Measurements from ENCODE around the gene CDKN2B.
"Not testable (repeated sequence)": the region's sequence is repeated elsewhere in the genome, so short reads cannot be mapped to it uniquely, and the experiment has no call there.

The CDKN2B gene, protein sequence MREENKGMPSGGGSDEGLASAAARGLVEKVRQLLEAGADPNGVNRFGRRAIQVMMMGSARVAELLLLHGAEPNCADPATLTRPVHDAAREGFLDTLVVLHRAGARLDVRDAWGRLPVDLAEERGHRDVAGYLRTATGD

DNA sequence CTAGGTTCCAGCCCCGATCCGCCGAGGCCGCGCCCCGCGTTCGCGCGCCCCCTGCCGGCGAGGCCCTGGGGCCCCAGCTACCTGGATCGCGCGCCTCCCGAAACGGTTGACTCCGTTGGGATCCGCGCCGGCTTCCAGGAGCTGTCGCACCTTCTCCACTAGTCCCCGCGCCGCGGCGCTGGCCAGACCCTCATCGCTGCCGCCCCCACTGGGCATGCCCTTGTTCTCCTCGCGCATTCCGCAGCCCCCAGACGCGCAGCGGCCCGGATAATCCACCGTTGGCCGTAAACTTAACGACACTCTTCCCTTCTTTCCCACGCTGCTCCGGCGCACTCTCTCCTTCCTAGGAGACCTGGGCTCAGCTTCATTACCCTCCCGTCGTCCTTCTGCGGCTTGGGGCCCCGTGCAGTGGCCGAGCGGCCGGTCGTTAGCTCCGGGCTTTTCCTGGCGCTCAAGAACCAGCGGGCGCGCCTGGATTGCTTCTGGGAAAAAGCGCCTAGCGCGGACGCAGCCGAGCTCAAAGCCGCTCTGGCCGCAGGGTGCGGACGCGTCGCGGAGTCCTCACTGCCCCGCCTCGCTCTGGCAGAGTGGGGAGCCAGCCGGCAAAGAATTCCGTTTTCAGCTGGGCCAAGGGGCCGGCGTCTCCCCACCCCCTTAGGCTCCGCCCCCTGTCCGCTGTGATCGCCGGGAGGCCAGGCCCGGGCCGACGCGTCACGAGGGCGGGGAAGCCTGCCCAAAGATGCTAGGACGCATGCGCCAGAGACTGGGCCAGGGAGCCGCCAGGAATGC is at the start of gene CDKN2B:
CDKN2B (minus strand) TSS at position 589 of the 789 bp plus-strand sequence; CDS start at position 237, 352 bp downstream.
- DNase-seq: peak; percentile 97

DNA sequence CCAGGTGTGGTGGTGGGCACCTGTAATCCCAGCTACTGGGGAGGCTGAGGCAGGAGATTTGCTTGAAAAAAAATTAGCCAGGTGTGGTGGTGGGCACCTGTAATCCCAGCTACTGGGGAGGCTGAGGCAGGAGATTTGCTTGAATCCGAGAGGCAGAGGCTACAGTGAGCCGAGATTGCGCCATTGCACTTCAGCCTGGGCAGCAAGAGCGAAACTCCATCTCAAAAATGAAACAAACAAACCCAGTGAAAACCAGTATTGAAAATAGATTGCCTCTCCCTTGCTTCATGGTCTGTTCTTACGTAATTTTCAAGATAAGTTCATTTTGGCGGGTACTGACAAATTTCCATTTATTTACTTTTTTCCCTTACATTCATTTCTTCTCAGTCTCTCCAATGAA is 48.9 kb upstream of the CDKN2B start:
- not testable (repeated sequence) for DNase-seq

DNA sequence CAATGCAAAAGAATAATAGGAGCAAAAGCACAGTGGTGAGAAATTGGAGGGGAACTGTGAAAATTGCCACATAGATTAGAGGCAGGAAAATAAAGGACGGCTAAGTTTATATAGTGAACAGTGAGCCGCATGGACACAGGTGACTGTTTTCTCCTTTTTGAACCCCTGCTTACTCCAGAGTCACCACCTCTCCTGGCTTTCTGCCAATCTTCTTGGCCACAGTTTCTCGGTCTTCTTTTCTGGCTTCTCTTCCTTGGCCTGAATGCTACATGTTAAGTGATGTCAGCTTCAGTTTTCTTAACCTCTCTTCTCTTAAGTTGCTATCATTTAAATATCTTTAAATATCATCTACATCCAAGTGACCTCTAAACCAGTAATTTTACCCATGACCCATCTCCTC is 47.3 kb upstream of the CDKN2B start:
- no peak for DNase-seq

DNA sequence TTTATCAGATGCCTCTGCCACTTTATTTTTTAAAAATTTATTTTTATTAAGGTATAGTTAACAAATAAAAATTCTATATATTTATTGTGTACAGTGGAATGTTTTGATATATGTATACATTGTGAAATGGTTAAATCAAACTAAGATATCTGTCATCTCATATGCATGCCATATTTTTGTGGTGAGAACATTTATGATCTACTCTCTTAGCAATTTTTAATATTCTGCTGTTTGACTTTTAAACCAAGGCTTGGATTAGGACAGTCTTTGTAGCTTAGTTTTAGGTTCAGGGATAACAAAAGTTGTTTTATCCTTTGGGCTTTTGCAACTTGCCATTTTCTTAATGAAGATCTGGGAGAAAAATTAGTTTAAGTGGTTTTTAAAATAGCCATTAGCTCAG is 46.0 kb upstream of the CDKN2B start:
- no peak for DNase-seq

DNA sequence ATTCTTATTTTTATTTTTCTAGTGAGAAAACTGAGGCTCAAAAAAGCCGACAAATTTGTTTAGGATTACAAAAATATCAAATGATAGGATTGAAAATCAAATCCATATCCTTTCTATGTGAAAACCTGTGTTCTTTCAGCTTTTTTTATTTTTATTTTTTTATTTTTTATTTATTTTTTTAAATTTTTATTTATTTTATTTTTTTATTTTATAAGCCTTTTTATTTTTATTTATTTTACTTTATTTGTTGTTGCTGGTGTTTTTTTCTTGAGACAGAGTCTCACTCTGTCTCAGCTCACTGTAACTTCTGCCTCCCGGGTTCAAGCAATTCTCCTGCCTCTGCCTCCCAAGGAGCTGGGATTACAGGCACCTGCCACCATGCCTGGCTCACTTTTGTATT is 45.4 kb upstream of the CDKN2B start:
- no peak for DNase-seq

DNA sequence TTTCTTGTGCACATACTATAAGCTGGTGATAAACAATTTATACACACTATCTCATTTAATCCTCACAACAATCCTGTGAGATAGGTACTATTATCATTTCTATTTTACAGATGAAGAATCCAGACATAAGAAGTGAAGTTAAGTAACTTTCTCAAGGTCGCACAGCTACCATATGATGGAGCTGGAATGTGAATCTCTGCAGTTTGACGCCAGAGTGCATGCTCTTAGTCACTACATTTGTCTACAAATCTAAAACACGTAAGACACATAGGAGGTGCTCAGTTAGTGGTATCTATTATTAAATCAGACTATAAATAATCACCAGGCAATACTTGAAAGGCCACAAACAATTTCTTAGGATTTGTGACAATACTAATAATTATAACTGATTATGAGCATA is 45.0 kb upstream of the CDKN2B start:
- DNase-seq: no peak

DNA sequence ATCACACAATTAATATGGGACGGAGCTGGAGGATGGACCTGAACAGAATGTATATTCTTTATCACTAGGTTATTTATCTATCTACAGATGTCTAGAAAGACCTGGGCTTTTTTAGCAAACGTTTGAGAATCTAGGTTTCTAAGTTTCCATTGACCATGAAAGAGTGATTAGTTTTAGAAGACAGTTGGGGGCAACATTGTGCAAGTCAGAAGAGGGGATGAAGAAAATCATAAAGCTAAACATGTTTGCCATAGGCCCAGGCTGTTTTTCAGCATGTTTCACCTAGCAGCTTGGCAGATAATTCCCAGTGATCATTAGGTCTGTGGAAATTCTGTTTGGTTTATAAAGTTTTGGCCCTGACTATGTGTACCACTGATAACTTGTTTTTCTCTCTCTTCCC is 44.1 kb upstream of the CDKN2B start:
- DNase-seq: no peak

DNA sequence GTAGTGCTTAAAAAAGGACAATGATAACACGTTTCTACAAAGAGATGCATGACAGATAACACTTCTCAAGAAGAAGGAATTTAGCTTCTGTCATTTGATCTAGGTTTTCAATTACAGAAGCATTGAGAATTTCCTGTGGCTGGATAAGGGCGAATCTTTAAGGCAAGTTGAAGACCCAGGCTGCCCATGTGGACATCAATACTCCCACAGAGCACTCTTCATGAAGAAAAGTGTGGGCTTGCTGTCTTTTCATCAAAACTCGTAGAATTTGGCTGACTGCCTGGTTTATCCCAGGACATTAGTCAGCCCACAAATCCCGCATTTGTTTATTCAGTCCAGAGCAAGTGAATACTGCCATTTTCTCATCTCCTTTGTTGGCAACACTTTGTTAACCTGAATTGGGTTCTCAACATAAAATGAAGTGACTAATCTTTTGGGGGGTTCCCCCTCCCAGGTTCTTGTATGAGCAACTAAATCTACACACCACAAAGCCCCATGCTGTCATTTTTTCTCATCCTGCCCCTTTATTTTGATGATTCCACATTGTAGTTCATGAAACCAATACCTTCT is 43.4 kb upstream of the CDKN2B start:
- DNase-seq: no peak

DNA sequence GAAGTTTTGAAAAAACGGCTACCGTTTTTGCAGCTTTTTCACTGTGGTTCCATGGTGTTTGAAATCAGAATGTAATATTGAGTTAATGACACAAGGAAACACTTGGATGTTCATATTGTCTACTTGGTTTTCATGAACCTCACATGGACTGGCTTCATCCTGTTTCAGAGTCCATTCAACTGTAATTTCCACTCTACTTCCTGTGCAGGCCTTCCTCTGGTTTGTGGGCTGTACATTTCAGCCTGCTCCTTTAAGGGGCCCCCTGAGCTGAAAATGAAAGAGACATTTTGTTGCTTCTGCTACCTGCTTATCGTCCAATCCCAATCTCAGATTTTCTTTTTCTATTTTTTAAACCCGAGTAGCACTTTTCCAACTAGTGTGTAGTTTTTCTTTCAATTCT is 41.8 kb upstream of the CDKN2B start:
- DNase-seq: no peak

DNA sequence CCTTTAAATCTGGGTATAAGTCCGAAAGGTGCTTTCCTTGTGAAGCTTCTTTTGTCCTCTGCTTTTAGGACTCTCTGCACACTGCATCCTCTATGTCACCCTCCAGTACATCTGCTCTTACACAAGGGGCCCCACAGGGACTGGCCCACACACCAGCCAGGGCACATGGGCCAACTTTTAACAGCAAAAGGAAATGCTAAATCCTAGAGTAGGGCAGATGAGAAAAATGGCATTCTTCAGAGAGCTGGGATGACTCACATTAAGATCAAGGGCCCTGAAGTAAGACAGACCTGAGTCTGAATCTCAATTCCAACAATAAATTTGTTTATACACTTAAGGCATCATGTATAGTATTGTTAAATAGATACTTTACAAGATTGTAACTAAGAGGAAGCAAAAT is 40.3 kb upstream of the CDKN2B start:
- no peak for DNase-seq

DNA sequence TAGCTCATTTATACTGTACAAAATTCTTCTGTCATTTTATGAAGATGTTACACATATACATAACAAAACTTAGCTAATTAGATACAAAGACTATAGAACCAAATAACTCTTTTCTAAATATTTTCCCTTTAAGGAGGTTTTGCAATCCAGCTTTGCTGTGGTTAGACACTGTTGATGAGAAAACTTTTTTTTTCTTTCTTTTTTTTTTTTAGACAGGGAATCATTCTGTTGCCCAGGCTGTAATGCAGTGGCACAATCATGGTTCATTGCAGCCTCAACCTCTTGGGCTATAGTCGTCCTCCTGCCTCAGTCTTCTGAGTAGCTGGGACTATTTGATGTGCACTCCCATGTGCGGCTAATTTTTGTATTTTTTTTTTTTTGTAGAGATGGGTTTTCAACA is 38.5 kb upstream of the CDKN2B start:
- no peak for DNase-seq

DNA sequence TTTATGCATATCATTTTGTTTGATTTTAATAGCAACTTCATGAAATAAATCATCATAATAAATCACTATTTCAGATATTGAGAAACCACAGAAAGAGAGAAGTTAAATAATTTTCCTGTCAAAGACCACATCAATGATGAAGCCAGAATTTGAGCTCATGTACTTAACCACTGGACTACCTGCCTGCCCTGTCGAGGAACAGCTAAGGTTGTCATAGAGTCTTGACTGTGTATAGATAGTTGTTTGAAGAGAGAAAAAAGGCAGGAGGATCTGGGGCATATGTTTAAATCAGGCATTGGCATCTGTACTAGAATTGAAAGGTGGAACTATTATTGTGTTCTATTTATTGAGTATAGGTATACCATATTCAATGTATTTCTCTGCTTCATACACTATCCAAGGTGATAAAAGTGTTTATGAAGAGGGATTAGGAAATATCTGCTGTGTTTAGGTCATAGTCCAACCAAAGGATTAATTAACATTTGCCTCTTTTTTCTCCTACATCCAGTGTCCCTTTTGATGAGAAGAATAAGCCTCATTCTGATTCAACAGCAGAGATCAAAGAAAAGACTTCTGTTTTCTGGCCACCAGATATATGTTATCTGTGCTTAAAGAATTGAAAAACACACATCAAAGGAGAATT is 37.3 kb upstream of the CDKN2B start:
- DNase-seq: no peak

DNA sequence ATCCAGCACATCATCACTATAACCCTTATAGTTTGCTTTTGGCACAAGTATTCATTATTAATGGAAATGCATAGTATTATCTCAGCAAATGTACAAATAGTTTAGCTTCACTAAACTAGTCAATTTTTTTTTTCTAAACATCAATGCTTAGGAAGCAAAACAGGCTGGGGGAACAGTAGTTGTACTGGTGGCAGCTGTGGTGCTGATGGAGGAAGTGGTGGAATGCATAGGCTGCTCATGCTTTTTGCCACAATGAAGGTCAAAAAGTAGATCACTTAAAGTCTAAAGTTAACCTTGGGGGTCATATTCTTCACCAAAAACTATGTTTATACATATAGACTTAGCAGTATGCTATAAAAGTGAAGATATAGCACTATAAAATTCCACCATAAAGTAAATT is 36.3 kb upstream of the CDKN2B start:
- DNase-seq: no peak

DNA sequence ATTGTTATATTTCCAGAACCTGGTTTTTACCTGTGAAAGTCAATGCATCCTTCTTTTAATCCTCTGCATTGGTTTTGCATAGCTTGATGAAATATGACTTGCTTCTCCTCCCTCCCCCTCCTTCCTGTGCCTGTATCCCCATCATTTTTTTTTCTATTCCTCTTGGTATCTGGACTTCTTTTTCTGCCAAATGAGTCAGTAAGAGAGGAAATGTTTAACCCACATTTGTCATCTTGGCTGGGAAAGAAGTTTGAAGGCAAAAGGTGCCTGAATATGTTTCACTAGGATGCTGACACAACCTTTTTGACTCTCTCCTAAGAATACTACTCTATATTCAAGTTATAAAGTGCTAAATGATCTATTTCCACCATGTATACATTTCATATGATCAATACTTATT is 35.5 kb upstream of the CDKN2B start:
- no peak for DNase-seq

DNA sequence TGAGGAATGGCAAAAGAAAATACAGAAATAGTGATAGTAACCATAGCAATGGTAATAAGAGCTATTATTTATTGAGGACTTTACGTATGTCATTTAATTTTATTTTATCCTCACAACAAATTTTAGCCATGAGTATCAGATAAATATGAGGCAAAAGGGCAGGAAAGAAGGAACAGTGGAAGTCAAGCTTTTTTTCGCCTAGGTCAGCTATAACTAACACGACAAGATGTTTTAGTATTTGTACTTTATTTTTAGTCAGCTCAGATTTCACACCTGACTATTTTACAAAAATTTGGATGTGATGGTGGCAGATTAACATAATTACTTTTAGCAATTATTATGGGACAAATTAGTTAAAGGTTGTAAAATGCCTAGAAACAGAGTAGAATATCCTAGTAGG is 34.8 kb upstream of the CDKN2B start:
- no peak for DNase-seq

DNA sequence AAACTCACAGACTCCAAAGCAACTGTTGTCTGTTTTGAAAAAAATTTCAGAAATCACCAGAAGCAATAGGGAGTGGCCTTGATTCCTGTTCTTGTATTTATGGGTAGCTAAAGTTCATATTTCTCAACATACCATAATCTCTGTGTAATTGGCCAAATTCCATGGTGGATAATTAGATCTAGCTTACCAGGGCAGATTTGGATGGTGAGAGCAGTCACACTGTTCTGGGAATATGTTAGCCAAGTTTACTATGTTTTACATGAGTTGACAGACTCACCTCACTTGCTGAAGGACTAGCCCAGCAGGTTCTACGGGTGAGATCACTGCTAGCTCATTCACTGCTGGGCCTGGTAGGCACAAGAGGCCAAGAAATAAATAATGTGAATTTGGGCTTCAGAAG is 32.7 kb upstream of the CDKN2B start:
- DNase-seq: no peak

DNA sequence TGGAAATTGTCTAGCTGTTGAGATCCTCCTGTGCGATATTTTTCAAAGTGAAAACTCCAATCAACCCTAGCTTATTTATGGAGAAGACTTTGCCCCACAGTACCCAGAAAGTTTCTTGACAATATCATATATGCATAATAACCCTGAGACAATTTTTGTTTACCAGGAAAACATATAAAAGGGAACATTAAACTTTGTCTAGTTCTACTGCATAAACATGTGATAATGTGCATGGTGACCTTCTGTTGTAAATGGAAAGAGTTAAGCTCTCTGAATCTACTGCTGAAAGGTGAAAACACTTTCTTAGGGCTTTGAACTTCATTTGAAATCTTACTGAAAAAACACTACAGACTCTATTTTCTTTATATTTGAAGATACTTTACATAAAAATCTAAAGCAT is 32.2 kb upstream of the CDKN2B start:
- DNase-seq: no peak

DNA sequence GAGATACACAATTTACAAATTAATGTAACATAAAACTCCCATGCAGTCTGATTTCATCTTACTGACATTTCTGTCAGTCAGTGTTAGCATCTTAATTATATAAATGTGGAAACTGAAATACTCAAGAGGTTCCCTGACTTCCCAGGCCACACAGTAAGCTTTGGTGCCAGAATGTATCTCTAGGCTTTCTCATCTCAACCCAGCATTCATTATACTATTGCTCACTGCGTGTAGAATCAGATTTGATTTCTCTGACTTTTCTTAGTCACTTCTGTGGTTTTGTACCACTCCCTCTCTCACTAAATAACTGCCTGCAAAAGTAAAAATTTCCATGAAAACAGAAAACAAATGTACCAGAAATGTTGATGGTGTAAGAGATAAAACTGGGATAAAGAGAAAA is 31.7 kb upstream of the CDKN2B start:
- DNase-seq: no peak

DNA sequence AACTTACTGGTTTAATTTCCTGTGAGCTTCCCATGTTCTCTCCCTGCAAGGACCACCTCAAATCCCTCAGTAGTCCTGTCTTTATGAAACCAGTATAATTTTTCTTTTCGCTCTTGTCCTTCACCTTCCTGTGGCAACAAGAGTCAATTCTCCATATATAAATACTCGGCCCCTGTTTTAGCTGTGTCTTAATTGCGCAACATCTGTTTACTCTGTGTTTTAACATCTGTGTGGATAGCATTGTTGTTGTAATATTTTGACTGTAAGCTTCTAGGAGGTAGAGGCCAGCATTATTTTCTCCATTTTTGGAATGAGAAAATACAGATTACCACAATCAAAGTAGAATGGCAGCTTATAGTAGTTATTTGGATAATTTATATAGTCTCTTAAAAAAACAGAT is 30.2 kb upstream of the CDKN2B start:
- no peak for DNase-seq

DNA sequence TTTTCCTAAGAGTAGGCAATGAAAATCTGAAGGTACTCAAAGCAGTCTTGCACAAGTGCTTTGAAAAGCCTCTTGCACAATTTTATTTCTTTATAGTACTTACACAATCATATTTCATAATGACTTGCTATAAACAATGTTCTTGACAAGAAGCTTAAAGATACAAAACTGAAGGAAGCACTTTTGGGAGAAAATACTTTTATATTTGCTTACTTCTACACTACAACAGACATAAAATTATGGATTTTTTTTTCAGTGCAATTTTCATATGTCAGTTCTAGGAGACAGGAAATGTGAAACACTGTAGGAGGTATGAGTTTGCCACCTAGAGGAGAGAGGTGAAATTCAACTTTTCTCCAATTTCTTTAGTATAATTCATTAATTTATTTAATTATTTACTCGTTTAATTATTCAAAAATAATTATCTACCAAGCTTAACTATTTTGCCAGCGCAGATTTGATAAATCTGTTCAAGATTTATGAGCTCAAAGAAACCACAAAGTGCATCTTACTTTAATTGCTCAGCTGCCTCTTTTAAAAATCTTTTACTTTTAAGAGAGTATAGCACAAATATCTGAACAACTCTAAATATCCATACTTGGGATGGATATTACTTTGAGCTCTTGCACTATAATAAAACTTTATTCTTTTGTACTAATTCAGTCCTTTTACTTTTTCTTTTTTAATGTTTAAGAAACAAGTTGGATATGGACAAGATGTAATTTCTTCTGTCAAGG is 29.0 kb upstream of the CDKN2B start:
- DNase-seq: no peak

DNA sequence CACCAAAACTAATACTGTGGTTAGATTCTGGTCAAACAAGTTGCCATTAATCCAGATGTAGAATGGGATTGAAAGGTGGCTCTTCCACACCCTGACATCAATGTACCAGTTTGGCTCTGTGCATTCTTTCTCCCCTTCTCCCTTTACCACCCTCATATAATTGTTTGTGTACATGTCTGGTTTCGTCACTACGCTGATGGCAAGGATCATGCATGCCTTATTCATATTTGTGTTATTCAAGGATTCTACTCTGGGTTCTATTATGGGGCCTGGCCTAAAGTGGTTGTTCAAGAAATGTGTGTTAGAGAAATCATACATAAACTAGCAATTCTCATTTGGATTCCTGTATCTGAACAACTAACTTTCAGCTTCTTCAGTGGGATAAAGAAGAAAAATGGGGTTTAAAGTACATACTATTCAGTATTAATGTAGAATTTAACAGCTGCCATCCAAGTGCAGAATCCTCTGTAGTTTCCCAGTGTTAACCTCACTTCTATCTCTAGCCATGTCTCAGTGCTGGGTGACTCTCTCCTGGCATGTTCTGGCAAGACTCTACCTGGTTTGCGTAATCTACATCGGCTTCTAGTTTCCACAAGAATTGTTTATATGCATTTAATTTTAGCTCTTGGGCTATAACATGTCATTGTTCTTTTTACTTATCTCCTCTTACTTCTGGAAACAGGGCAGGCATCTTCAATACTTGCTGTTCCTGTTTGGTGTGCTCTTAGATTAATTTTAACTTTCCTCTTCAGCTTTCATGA is 27.9 kb upstream of the CDKN2B start:
- DNase-seq: no peak

DNA sequence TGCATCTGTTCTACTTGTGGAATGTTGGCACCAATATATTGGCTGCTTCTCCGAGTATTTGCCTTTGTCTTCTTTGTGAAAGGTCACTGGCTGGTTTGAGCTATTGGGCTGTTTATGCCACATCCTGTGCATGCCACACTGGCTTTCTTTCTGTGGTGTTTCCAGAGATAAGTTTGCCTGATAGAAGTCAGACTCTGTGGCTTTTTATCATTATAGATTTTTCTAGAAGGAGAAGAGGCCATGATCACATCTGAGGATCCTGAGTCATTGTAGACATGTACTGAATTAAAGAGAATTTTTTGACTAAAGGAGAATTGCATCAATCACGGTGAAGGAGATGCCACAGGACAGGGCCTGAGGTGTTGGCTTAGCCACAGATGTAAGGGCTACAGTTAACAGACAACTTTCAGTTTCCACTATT is 26.5 kb upstream of the CDKN2B start:
- no peak for DNase-seq

Measured in NCI-H2227 treated with DMSO at 0.1 percent for 48 hours (cell line).